Activated naive CD8-positive, alpha-beta T cell treated with anti-CD3 and anti-CD28 coated beads, Interleukin-2, amount 10 ng/mL, durations not matched to agents 7 days and 5 days (primary cell): ENCODE data around the gene TFIP11. TPM values are rescaled to one million over a fixed set of nuclear protein-coding genes. Genes with fewer than 3 reads are reported as not detected.

ENCODE experiments used
- ATAC-seq: fragments of 150-1000 bp; cut with Tn5 transposase; one replicate; pipeline ENCODE4 v1.10.0; 2021; ENCODE audit warnings: low read depth, moderate library complexity
- POLR2A ChIA-PET: fragments of 350-600 bp; sonication (Branson Sonifier 250); formaldehyde crosslinking; loops from one replicate; lab custom pipeline; 2021; ENCODE audit warnings: antibody characterized with exemption; lab: Charles Lee
- DNase-seq: peaks from one replicate; pipeline ENCODE4 v3.0.0; 2021
- H3K27ac Mint-ChIP-seq: one replicate; pipeline ENCODE4 v1.8.0; 2022; ENCODE audit warnings: mild to moderate bottlenecking, mixed read lengths
- H3K27me3 Mint-ChIP-seq: one replicate; pipeline ENCODE4 v1.8.0; 2022; ENCODE audit warnings: mild to moderate bottlenecking, moderate library complexity, mixed read lengths
- H3K36me3 Mint-ChIP-seq: one replicate; pipeline ENCODE4 v1.8.0; 2021; ENCODE audit warnings: mild to moderate bottlenecking, mixed read lengths
- H3K4me1 Mint-ChIP-seq: one replicate; pipeline ENCODE4 v1.8.0; 2021; ENCODE audit warnings: mixed read lengths
- H3K4me3 Mint-ChIP-seq: one replicate; pipeline ENCODE4 v1.8.0; 2022; ENCODE audit warnings: mild to moderate bottlenecking, moderate library complexity, mixed read lengths
- H3K9me3 Mint-ChIP-seq: one replicate; pipeline ENCODE4 v1.8.0; 2021; ENCODE audit warnings: mixed read lengths
- microRNA-seq: library from miRNA; unstranded; fragments of <30 nt; microRNA quantifications from one replicate; pipeline ENCODE4 v1.2.0, GENCODE V29; 2022
- total RNA-seq, 2 experiments: library from RNA; stranded (reverse); gene quantifications; one replicate each; pipeline ENCODE4 v1.2.3, GENCODE V29; 2021

The TFIP11 gene
- total RNA-seq, 2 experiments from 2014 or later, result 64.6 to 67.9 TPM

GRCh38 chr22:26443901-26444690 is 68.2 kb downstream of the TFIP11 start:
- ATAC-seq (no peak), DNase-seq (no peak)
- H3K4me3 Mint-ChIP-seq, result no peak overlapping the region
- no peak overlapping the region for H3K27ac Mint-ChIP-seq
- H3K9me3 Mint-ChIP-seq, result no peaks in the 10 kb centered on the region
- peaks cover 2% of the 10 kb centered on the region for H3K4me1 Mint-ChIP-seq
- no peaks in the 10 kb centered on the region for H3K27me3 Mint-ChIP-seq
- POLR2A ChIA-PET, result no interaction called here
- H3K36me3 Mint-ChIP-seq, result peaks cover 3% of the 10 kb centered on the region

- Mint-ChIP-seq H3K9me3 (no peaks in the 10 kb centered on the region), H3K4me3 (no peak overlapping the region), H3K4me1 (peaks cover 2% of the 10 kb centered on the region), H3K27me3 (no peaks in the 10 kb centered on the region), H3K36me3 (peaks cover 3% of the 10 kb centered on the region), H3K27ac (no peak overlapping the region)
- DNase-seq (no peak), ATAC-seq (no peak)
- POLR2A ChIA-PET, result interaction anchor here (0.6 kb wide), 2 partner anchors 25 to 37 kb away, joined by 3 read pairs; no protein-coding TSS in a partner anchor
Measured at GRCh38 chr22:26442086-26442756, 70.1 kb downstream of the TFIP11 start.

Small RNAs within 50 kb of the gene (microRNA-seq; reads per million reads assigned to microRNA genes)
- 34.4 reads per million, percentile 39 among the genes with 10 or more reads in this experiment for gene MIR548J

Other genes with a start within 250 kb of the TFIP11 start
- 1 to 10 TPM; 9.0 to 9.3 TPM for gene ASPHD2, start 83.2 kb downstream of the TFIP11 start, total RNA-seq
- 10 to 100 TPM; 42.6 to 48.2 TPM for gene HPS4, start 28.7 kb downstream of the TFIP11 start, total RNA-seq
- gene SRRD, start 28.6 kb downstream of the TFIP11 start, total RNA-seq, result 10 to 100 TPM; 18.9 to 19.2 TPM
- gene TPST2, start 77.7 kb upstream of the TFIP11 start, total RNA-seq, result 10 to 100 TPM; 54.8 to 58.5 TPM
- not detected for gene CRYBB1, start 105.6 kb upstream of the TFIP11 start, total RNA-seq
- not detected for gene CRYBA4, start 109.5 kb upstream of the TFIP11 start, total RNA-seq
- 100 to 1,000 TPM; 190 to 229 TPM for gene MIAT, start 145.1 kb upstream of the TFIP11 start, total RNA-seq